Uterus (tissue), 2 donors: ENCODE measurements around the gene PTPRC.

Experiments
- POLR2A ChIP-seq, 2 donors: fragments of 450-650 bp; IDR thresholded peaks; one replicate each; pipeline ENCODE4 v1.6.1; 2016; ENCODE audit warnings: antibody characterized with exemption in 2 of 2, mild to moderate bottlenecking in 1 of 2, moderate library complexity in 1 of 2
- TF ChIP-seq, protein P1 (sequence below), 4 experiments: fragments of 200-600 bp in 2 of 4; fragments of 450-650 bp in 2 of 4; sonication (generic) in 2 of 4; IDR thresholded peaks; one replicate each; pipeline ENCODE4 v1.5.1; 2016 to 2019; ENCODE audit warnings: antibody characterized with exemption in 4 of 4, mild to moderate bottlenecking in 2 of 4, moderate library complexity in 1 of 4

- no peak for TF ChIP-seq POLR2A (IDR thresholded peaks at IDR 0.05)
- TF ChIP-seq, protein P1, sequence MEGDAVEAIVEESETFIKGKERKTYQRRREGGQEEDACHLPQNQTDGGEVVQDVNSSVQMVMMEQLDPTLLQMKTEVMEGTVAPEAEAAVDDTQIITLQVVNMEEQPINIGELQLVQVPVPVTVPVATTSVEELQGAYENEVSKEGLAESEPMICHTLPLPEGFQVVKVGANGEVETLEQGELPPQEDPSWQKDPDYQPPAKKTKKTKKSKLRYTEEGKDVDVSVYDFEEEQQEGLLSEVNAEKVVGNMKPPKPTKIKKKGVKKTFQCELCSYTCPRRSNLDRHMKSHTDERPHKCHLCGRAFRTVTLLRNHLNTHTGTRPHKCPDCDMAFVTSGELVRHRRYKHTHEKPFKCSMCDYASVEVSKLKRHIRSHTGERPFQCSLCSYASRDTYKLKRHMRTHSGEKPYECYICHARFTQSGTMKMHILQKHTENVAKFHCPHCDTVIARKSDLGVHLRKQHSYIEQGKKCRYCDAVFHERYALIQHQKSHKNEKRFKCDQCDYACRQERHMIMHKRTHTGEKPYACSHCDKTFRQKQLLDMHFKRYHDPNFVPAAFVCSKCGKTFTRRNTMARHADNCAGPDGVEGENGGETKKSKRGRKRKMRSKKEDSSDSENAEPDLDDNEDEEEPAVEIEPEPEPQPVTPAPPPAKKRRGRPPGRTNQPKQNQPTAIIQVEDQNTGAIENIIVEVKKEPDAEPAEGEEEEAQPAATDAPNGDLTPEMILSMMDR (IDR thresholded peaks at IDR 0.05) = no peak
These were observed 102.9 kb downstream of the PTPRC start for GRCh38 chr1:198741744-198742143.
